NCI-H2196 treated with DMSO at 0.1 percent for 48 hours (cell line): ENCODE data around the gene ACBD4.

Source experiments
- DNase-seq: peaks from one replicate; lab custom pipeline; 2025; ENCODE audit not compliant: unreplicated experiment; lab: John Stamatoyannopoulos, UW

ACBD4 gene, protein sequence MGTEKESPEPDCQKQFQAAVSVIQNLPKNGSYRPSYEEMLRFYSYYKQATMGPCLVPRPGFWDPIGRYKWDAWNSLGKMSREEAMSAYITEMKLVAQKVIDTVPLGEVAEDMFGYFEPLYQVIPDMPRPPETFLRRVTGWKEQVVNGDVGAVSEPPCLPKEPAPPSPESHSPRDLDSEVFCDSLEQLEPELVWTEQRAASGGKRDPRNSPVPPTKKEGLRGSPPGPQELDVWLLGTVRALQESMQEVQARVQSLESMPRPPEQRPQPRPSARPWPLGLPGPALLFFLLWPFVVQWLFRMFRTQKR

DNA sequence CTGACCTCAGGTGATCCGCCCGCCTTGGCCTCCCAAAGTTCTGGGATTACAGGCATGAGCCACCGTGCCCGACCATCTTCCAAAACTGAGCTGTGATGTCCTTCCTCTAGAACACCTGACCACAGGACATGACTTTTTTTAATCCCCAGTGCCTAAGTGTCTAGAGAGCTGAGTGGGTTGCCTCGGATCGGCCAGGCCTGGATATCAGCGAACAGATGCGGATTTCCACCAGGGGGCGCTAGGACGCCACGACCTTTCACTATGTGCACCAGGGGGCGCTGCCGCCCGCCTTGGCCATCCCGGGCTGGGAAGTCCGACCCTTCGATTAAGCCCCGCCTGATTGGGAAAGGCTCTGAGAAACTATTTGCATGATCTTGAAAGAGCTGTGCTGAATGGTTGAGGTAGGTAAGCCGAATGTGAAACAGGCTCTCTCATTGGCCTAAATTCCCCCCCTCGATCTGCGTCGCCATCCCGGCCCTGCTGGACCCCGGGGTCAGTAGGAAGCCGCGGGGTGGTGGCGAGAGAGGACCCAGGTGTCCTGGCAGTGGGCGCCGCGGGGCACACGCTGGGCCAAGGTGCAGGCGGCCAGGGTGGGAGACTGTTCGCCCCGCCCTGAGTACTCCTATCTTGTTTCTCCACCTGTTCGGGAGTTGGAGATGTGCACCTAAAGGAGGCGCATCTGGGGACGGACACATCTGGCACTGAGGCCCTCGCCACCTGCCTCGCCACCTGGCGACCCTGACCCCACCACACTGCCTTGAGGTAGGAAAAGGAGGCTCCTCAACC lies at the start of gene ACBD4:
Gene ACBD4 (plus strand): TSS at position 496 of the 786 bp plus-strand sequence. CDS start 458 bp downstream, outside the sequence.
- peak; percentile 94 for DNase-seq

DNA sequence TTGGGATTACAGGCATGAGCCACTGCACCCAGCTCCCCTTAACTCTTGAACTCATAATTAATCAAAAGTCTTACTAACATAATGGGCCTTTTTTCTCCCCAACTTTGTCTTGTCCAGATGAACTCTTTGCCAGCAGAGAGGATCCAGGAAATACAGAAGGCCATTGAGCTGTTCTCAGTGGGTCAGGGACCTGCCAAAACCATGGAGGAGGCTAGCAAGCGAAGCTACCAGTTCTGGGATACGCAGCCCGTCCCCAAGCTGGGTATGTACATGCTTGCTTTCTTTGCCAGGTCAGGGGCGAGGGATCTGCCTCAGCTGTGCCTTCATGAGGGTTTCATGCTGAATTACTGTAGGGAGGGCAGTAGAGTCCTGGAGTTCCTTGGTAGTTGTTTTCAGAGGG lies 49.1 kb upstream of the ACBD4 start:
- DNase-seq = no peak

DNA sequence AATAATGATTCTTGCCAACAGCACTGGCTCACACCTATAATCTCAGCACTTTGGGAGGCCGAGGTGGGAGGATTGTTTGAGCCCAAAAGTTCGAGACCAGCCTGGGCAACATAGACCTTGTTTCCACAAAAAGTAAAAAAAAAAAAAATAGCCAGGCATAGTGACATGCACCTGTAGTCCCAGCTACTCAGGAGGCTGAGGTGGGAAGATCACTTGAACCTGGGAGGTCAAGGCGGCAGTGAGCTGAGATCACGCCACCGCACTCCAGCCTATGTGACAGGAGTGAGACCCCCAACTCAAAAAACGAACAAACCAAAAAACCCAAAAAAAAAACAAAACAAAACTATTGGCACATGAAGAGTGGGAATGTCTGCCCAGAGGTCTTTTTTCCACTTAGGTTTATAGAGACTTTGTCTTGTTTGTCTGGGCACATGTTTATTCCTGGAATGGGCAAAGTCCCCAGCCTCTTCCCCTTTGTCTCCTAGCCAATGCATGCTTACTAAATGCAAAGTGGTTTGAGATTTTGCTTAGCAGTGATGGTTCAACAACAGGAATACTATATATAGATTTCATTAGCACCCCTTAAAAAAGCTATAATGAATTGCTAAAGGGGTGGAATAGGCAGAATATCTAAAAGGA lies 48.5 kb upstream of the ACBD4 start:
- no peak for DNase-seq

DNA sequence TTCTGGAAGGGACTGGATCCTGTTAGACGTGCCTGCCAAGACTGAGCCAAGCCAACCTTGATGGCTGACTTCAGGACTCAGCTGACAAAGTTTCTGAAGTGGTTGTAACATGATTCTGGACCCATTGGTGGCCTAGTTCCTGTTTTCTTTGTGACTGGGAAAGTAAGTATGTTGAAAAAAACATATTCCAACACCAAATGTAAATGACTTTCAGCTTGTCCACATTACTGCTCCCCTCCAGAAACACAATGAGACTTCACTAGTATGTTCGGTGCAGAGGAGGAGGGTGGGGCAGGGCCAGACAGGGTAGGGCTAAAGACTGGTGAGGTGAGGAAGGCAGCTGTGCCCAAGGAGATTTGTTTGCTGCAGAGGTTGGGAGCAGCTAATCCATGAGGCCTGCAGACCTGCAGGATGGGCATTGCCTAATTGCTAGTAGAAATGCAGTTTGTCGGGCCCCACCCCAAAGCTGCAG lies 47.9 kb upstream of the ACBD4 start:
- peak; percentile 31 for DNase-seq

DNA sequence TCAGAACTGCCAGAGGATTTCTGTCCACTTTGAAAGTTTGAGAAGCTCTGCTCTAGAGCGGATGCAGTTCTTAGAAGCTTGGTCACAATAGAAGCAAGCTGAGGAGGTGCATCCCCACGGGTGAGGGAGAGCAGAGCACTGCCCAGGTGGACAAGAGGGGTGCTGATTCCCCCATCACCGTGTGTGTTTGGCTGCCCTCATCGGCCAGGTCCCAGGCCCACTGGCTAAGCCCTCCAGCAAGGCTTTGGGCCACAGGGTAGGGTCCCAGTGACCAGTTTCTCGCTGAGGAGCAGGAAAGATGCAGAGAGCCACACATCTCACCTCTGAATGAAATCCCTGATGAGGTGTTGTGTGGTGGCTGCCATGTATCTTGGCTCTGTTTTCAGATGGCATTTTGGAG lies 47.5 kb upstream of the ACBD4 start:
- no peak for DNase-seq

DNA sequence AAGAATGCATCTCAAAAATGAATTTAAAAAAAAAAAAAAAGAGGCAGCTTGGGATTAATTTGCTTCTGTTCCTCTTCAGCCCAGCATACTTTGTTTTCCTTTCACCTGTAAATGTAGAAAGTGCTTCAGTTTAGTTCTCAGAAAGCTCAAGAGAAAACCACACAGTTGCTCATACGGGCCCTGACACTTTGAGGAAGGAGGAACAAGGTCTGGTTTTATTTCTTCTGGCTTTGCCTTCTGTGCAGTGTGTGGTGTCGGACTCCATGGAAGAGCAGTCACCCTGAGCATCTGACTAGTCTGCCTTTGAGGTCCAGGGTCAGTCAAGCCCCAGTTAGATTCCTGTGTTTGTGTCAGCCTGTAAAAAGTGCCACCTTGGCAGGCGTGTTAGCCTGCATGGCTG lies 46.7 kb upstream of the ACBD4 start:
- no peak for DNase-seq

DNA sequence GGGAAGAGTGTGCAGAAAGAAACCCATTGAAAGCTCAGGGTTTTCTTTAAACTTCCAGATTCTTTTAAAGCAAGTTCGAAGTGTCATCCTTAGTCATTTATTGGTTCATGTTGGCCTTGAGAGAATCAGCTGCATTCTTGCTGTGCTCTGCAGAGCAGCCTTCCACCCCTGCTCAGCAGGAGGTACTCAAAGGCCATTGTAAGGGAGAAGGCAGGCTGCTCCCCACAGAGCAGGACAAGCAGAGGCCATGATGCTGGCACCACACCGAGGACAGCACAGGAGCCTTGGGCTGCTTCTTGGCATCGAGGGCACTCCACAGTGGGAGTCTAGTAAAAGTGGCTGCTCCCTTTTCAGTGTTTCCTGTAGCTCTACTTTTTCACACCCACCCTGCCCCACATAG lies 44.8 kb upstream of the ACBD4 start:
- DNase-seq = no peak

DNA sequence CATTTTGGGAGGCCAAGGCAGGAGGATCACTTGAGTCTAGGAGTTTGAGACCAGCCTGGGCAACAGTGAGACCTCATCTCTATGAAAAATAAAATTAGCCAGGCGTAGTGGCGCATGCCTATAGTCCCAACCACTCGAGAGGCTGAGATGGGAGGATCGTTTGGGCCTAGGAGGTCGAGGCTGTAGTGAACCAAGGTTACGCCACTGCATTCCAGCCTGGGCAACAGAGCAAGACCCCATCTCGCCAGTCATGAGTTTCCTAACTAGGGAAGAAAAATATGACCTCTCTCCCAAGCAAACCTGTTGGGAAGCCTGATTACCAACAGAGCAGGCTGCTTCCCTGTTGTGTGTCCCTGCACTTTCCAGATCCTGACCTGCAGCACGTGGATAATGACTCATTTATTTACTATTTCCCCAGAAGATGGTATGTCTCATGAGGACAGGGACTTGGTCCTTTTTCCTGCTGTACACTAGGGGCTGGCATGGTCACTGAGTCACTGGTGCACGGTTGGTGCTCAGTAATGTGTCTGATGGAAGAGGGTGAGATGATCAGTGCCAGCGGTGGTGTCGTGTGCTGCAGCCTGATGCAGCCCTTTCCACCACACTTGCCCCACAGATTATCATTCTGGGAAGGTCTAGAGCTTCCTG lies 43.6 kb upstream of the ACBD4 start:
- no peak for DNase-seq

DNA sequence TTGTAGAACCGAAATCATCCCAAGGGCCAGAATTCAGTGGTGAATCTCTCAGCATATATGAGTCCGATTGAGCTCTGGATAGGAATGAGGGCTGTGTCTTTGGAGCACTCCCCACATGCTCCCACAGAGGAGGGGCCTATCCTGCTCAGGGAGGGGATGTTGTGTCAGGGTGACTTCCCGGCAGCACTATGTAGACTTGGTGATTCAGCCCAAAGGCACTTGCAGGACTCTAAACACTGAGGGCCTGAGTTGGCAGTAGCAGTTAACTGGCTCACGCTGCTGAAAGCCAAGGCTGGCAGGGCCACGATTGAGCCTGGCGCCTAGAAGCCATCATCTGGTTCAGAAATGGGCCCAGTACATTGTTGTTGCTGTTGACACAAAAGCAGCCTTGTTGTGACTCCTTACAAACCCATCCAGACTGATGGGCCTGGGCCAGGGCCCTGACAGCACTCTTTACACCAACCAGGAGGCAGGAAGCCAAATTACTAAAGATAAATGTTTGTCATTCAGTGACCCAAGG lies 42.5 kb upstream of the ACBD4 start:
- DNase-seq = peak; percentile 79

DNA sequence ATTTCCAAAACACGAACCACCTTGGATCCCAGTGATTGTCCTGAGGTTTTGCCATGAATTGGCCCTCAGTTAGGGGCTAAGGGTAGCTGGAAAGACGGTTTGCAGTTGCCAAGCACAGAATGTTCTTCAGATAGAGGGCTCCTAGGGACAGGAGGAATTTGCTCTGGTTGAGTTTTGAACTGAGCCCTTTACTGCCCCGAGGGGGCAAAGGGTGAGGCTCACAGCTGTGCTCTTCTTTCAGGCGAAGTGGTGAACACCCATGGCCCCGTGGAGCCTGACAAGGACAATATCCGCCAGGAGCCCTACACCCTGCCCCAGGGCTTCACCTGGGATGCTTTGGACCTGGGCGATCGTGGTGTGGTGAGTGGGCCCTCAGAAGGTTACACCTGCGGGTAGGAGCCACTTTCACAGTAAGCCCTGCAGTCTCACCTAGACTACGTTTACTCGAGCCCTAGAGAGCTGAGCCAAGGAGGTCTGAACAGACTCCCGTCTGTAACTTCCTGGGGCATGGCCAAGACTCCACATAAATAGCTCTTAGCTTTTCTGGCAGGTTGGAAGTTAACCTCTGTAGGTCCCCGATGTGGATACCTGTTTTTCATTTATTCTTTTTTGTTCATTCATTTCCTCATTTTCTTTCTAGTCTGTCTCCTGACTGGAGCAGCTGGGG lies 41.9 kb upstream of the ACBD4 start:
- no peak for DNase-seq

DNA sequence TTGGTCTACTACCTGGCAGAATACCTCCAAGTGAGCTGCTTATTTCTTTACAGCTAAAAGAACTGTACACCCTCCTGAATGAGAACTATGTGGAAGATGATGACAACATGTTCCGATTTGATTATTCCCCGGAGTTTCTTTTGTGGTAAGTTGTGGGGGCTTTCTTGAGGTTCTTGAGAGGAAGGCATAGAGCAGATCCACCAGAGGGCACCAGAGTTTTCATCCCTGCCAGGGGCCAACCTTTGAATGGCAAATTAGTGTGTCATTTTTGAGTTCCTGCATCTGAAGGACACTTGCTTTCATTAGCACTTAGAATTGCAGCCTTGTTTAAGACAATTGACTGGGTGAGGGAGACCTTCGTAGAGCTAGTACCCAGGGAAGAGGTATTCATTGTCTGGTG lies 39.3 kb upstream of the ACBD4 start:
- DNase-seq = peak; percentile 35

DNA sequence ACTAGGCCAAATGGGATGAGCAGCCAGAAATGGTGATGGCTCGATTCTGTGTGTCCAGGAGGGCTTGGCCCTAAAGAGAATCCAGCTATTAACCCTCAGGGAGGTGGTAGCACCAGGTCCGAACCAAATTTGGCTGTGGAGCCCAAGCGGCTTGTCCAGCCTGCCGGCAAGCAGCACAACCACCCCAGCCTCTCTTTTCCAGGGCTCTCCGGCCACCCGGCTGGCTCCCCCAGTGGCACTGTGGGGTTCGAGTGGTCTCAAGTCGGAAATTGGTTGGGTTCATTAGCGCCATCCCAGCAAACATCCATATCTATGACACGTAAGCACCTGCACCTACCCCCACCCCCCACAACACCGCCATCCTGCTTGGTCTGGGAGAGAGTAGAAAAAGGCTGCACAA lies 38.6 kb upstream of the ACBD4 start:
- no peak for DNase-seq

DNA sequence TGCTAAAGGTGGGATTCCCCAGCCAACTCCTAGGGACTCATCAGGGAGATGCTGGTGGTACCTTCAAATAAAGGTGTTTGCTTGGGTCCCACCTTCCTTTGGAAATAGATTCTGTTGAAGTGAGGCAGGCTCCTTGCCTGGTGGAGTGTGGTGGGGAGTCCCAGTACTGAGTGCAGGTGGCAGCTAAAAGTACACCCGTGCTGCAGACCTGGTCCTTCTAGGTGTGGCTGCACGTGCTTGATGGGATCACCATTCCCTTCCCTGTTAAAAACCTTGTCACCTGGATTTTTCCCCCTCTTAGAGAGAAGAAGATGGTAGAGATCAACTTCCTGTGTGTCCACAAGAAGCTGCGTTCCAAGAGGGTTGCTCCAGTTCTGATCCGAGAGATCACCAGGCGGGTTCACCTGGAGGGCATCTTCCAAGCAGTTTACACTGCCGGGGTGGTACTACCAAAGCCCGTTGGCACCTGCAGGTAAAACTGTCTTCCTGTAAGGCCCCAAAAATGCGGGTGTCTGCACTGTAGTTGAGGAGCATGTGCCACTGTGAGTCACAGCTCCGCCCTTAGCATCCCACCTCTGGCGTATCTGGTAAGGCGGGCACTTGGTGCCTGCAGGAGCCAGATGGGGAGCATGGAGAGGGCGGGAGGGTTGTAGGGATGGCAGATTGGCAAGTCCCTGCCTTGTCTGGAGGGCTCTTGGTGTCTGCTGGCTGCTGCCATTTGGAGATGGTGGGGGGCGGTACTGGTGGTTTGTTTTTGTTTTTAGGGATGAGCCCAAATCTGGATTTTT lies 37.2 kb upstream of the ACBD4 start:
- no peak for DNase-seq

DNA sequence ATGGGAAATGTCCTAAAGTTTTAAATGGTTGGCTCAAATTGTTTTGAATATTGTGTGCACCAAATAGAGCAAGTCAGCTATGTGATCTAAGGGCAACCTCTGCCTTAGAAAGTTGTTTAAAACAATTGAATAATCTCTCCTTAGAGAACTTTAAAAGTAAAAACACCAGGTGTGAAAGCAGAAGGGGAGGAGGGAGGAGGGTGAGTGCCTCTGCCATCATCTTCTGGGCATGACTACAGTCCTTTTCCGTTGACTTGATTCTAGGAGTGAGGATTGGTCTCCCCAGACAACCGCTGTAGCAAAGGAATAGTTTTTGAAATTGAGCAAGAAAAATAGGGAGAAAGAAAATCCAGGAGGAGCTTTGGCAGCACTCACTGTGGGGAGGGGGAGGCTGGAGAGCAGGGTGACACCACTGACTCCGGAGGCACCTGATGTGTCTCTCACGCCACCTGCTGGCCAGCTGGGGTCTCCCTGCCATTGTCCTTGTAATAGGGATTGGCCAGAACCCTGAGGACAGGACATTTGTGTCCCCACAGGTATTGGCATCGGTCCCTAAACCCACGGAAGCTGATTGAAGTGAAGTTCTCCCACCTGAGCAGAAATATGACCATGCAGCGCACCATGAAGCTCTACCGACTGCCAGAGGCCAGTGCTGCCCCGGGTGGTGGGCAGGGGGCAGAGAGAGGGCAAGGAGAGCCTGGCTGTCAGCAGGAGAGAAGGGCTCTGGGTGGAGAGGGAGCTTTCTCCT lies 36.4 kb upstream of the ACBD4 start:
- peak; percentile 27 for DNase-seq

DNA sequence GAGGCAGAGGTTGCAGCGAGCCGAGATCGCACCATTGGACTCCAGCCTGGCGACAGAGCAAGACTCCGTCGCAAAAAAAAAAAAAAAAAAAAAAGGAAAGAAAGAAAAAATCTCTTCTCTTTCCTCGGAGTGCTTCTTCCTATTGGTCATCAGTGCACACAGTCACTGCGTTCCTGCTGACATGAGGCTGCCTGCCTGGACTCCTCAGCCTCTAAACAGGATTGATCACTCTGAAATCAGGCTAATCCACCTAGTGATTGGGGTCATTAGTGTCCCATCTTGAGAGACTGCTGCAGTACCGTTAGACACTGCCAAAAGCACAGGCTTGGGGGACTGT lies 34.0 kb upstream of the ACBD4 start:
- DNase-seq = no peak

DNA sequence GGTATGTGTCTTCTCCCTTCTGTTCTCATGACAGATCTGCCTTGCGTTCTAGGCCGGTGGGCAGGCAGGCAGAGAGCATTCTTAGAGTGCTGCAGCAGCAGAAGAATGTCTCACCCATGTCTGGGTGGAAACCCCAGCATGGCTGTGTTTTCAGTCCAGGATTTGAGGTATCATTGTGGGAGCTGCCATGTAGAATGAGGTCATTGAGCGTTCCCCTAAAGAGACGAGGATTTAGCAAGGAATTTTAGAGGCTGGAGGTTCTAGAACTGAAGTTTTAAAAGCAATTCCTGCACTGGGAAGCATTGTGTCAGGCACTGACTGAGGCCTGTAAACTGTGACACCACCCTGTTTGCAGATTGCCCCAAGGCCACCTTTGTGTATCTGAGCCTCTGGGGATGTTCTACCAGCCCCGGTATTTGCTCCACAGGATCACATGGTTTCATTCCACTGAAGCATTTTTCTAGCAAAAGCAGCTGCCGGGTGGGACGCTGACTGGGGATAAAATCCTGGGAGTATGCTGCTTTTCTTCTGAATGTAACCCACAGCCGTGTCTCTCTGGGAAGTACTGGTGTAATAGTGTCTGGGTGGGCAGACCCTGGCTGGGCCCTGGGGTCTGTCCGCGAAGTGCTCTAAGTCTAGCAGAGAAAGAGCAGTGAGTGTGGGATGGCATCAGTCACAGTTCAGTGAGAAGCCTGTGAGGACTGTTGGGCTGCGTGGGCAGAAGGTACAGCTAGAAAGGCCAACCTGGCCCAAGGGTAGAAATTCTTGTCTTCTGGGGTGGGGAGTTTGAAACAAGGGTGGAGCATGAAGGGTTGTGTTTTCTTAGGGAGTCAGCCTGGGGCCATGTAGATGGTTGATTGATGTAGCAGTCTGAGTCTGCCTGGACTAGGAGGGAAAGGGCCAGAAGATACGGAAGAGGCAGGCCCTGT lies 33.3 kb upstream of the ACBD4 start:
- DNase-seq = no peak

DNA sequence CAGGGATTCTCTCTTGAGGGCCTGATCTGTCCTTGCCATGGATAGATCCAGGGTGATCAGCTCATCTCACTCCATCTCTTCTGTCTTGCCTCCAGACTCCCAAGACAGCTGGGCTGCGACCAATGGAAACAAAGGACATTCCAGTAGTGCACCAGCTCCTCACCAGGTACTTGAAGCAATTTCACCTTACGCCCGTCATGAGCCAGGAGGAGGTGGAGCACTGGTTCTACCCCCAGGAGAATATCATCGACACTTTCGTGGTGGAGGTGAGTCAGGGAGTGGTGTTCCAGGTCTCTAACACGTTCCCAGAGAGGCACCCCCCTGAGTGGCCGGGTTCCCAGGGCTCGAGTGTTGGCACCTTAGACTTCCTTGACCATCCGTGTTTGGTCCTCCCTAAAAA lies 32.6 kb upstream of the ACBD4 start:
- no peak for DNase-seq

DNA sequence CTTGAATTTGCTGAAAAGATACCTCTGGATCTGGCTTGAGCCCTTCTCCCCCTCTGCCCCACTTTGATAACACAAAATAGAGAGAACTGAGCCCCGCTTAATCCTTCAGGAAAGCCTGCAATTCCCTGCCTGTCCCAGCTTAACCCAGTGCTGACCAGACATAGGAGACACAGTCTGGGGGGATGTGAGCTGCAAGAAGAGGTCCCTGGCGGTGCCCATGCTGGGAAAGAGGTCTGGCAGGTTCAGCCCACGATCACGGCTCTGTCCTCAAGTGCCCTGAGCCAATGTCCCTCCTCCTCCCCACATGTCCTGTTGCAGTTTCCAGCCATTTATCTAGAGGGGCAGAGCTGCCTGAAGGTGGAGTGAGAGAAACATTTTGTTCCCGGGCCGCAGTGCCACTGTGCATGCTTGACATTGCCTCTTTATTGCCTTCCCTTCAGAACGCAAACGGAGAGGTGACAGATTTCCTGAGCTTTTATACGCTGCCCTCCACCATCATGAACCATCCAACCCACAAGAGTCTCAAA lies 32.2 kb upstream of the ACBD4 start:
- DNase-seq = no peak
